ENCODE measurements around the gene ALPP. TPM values are rescaled to one million over a fixed set of nuclear protein-coding genes. Genes with fewer than 3 reads are reported as not detected.

Gene ALPP
- total and polyA plus RNA-seq, 2 of the 13 experiments (the other 11 are each of a cell fraction or from before 2014, with no cell fraction given) = not detected

DNA sequence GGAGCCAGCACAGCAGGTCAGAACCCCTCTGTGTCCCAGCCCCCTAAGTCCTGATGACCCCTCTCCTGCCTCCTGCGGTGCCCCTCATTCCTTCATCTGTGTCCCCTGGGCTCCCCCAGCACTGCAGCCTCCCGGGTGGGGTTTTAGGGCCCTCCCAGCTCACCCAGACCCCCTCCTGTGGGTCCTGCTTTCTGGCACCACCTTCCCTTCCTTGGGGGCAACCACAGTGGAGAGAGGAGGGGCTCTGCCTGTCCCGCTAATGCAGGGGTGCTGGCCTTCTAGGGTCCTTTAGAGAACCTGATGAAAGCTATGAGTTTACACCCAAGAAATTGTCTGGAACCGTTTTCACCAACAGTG lies 42.7 kb upstream of the ALPP start (continued):
- TF ChIP-seq ELF1 (CRISPR knock-in tag; IDR thresholded peaks at IDR 0.05) (no peak), DR1 (CRISPR knock-in tag; IDR thresholded peaks at IDR 0.05) (no peak), HIVEP1 (CRISPR knock-in tag; IDR thresholded peaks at IDR 0.05) (no peak), HES4 (CRISPR knock-in tag; IDR thresholded peaks at IDR 0.05; ENCODE audit: borderline replicate concordance) (no peak), EHMT2 (IDR thresholded peaks at IDR 0.05; ENCODE audit: borderline replicate concordance, low read depth, low read length) (no peak), SUZ12 (IDR thresholded peaks at IDR 0.05; ENCODE audit: low read depth, low read length) (no peak)

- Histone ChIP-seq H3K27me3 (ENCODE audit: control insufficient read depth in 1 of 2, insufficient read depth in 2 of 2, low read length in 2 of 2) (no peaks in the 10 kb centered on the region), H3K9ac (ENCODE audit: insufficient read depth, low read depth, low read length) (no peak overlapping the region), H3K4me3 (replicated peaks in 1 of 3; ENCODE audit: insufficient read depth in 1 of 3, low read depth in 2 of 3, low read length in 3 of 3) (no peak overlapping the region), H3K79me2 (ENCODE audit: insufficient read depth, low read length) (no peaks in the 10 kb centered on the region), H4K20me1 (ENCODE audit: insufficient read depth, low read length) (peaks cover 6% of the 10 kb centered on the region; the same call in 1 of the 2 replicates), H3K4me1 (ENCODE audit: insufficient read depth, low read length) (peaks cover 9% of the 10 kb centered on the region), H3K4me2 (ENCODE audit: low read depth, low read length) (no peak overlapping the region), H2AFZ (ENCODE audit: low read length) (no peak overlapping the region), H3K9me3 (ENCODE audit: low read length) (no peaks in the 10 kb centered on the region), H3K36me3 (replicated peaks in 1 of 2; ENCODE audit: control insufficient read depth in 1 of 2, insufficient read depth in 2 of 2, low read length in 2 of 2) (0 out of 5 replicates have a peak, but pooled peaks cover 0 to 6% of the 10 kb centered on the region in 2 experiments), H3K27ac (ENCODE audit: extremely low read length, insufficient read depth, low read length) (no peak overlapping the region)
- no TSS peak for BruUV-seq (replicated peaks)
- ChIA-PET POLR2A (no interaction called here), CTCF (ENCODE audit: low intra/inter-chr PET ratio, low total read pairs) (no interaction called here)
- in situ Hi-C loops (cut with HindIII; ENCODE audit: extremely low pct_ligation_motif_present, low pct_unique_long_range_greater_than_20kb) = no loop called here
- 97% methylated on average over 11 of the region's 15 CpGs for WGBS (ENCODE audit: low lambda C conversion rate)
- FAIRE-seq = no peak
- DNase-seq (ENCODE audit: low spot score) = no peak
- intact Hi-C loops (cut with micrococcal nuclease; ENCODE audit: unreplicated experiment) = no loop called here
- ATAC-seq = no peak
- TF ChIP-seq PCBP1 (IDR thresholded peaks at IDR 0.05; ENCODE audit: borderline replicate concordance, low read depth, low read length) (no peak), ZNF766 (CRISPR knock-in tag; IDR thresholded peaks at IDR 0.05; ENCODE audit: borderline replicate concordance) (no peak), ZNF629 (CRISPR knock-in tag; conservative IDR thresholded peaks at IDR 0.05) (no peak)
- TF ChIP-seq, protein P1, sequence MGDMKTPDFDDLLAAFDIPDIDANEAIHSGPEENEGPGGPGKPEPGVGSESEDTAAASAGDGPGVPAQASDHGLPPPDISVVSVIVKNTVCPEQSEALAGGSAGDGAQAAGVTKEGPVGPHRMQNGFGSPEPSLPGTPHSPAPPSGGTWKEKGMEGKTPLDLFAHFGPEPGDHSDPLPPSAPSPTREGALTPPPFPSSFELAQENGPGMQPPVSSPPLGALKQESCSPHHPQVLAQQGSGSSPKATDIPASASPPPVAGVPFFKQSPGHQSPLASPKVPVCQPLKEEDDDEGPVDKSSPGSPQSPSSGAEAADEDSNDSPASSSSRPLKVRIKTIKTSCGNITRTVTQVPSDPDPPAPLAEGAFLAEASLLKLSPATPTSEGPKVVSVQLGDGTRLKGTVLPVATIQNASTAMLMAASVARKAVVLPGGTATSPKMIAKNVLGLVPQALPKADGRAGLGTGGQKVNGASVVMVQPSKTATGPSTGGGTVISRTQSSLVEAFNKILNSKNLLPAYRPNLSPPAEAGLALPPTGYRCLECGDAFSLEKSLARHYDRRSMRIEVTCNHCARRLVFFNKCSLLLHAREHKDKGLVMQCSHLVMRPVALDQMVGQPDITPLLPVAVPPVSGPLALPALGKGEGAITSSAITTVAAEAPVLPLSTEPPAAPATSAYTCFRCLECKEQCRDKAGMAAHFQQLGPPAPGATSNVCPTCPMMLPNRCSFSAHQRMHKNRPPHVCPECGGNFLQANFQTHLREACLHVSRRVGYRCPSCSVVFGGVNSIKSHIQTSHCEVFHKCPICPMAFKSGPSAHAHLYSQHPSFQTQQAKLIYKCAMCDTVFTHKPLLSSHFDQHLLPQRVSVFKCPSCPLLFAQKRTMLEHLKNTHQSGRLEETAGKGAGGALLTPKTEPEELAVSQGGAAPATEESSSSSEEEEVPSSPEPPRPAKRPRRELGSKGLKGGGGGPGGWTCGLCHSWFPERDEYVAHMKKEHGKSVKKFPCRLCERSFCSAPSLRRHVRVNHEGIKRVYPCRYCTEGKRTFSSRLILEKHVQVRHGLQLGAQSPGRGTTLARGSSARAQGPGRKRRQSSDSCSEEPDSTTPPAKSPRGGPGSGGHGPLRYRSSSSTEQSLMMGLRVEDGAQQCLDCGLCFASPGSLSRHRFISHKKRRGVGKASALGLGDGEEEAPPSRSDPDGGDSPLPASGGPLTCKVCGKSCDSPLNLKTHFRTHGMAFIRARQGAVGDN (CRISPR knock-in tag; IDR thresholded peaks at IDR 0.05) = no peak
- TF ChIP-seq, protein P2, sequence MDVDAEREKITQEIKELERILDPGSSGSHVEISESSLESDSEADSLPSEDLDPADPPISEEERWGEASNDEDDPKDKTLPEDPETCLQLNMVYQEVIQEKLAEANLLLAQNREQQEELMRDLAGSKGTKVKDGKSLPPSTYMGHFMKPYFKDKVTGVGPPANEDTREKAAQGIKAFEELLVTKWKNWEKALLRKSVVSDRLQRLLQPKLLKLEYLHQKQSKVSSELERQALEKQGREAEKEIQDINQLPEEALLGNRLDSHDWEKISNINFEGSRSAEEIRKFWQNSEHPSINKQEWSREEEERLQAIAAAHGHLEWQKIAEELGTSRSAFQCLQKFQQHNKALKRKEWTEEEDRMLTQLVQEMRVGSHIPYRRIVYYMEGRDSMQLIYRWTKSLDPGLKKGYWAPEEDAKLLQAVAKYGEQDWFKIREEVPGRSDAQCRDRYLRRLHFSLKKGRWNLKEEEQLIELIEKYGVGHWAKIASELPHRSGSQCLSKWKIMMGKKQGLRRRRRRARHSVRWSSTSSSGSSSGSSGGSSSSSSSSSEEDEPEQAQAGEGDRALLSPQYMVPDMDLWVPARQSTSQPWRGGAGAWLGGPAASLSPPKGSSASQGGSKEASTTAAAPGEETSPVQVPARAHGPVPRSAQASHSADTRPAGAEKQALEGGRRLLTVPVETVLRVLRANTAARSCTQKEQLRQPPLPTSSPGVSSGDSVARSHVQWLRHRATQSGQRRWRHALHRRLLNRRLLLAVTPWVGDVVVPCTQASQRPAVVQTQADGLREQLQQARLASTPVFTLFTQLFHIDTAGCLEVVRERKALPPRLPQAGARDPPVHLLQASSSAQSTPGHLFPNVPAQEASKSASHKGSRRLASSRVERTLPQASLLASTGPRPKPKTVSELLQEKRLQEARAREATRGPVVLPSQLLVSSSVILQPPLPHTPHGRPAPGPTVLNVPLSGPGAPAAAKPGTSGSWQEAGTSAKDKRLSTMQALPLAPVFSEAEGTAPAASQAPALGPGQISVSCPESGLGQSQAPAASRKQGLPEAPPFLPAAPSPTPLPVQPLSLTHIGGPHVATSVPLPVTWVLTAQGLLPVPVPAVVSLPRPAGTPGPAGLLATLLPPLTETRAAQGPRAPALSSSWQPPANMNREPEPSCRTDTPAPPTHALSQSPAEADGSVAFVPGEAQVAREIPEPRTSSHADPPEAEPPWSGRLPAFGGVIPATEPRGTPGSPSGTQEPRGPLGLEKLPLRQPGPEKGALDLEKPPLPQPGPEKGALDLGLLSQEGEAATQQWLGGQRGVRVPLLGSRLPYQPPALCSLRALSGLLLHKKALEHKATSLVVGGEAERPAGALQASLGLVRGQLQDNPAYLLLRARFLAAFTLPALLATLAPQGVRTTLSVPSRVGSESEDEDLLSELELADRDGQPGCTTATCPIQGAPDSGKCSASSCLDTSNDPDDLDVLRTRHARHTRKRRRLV (CRISPR knock-in tag; IDR thresholded peaks at IDR 0.05) = no peak
These were observed 42.3 kb upstream of the ALPP start for GRCh38 chr2:232336241-232336736.
